Measurements from ENCODE around the gene IQGAP1. TPM values are rescaled to one million over a fixed set of nuclear protein-coding genes. Genes with fewer than 3 reads are reported as not detected.

IQGAP1 gene
- total RNA-seq, 1 experiment from 2014 or later = 106 TPM

DNA sequence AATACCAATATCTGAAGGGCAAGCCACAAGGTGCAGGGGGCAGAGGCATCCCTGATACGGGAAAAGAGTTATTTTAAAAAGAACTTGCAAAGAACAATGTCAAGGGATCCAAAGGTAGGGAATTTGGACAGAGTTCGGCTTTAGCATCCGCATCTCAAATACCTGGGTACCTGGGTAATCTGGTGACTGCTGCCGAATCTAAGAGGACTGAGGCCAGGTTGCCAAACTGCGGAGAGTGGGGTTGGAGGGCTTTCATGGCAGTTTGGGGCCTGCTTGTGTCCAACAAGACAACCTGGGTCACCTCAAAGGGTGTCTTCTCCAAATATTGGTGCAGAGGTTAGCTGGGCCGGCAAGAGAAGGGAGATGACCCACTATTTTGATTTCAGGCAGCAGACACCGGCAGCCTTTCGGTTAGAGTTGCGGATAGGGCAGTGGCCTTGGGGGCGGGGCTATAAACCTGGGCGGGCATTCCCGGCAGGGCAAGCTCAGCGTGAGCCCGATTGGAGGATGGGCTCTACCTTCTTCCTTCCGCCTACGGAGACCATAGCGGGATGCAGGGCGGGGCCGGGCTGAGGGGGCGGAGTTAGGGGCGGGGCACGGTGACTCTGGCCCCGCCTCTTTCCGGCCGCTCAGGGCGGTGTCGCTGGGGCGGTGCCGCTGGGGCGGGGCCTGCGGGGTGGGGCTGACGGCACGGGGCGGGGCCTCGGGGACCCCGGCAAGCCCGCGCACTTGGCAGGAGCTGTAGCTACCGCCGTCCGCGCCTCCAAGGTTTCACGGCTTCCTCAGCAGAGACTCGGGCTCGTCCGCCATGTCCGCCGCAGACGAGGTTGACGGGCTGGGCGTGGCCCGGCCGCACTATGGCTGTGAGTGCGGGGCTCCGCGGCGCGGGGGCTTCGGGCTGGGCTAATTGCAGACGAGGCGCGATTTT, at the start of gene IQGAP1 (continued):
- TF ChIP-seq, protein P1, sequence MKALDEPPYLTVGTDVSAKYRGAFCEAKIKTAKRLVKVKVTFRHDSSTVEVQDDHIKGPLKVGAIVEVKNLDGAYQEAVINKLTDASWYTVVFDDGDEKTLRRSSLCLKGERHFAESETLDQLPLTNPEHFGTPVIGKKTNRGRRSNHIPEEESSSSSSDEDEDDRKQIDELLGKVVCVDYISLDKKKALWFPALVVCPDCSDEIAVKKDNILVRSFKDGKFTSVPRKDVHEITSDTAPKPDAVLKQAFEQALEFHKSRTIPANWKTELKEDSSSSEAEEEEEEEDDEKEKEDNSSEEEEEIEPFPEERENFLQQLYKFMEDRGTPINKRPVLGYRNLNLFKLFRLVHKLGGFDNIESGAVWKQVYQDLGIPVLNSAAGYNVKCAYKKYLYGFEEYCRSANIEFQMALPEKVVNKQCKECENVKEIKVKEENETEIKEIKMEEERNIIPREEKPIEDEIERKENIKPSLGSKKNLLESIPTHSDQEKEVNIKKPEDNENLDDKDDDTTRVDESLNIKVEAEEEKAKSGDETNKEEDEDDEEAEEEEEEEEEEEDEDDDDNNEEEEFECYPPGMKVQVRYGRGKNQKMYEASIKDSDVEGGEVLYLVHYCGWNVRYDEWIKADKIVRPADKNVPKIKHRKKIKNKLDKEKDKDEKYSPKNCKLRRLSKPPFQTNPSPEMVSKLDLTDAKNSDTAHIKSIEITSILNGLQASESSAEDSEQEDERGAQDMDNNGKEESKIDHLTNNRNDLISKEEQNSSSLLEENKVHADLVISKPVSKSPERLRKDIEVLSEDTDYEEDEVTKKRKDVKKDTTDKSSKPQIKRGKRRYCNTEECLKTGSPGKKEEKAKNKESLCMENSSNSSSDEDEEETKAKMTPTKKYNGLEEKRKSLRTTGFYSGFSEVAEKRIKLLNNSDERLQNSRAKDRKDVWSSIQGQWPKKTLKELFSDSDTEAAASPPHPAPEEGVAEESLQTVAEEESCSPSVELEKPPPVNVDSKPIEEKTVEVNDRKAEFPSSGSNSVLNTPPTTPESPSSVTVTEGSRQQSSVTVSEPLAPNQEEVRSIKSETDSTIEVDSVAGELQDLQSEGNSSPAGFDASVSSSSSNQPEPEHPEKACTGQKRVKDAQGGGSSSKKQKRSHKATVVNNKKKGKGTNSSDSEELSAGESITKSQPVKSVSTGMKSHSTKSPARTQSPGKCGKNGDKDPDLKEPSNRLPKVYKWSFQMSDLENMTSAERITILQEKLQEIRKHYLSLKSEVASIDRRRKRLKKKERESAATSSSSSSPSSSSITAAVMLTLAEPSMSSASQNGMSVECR (CRISPR knock-in tag; IDR thresholded peaks at IDR 0.05; ENCODE audit: borderline replicate concordance) = peak; percentile 54; the same call in 1 of the 2 replicates
- TF ChIP-seq NFE2L1 (CRISPR knock-in tag; IDR thresholded peaks at IDR 0.05) = no peak
- TF ChIP-seq, protein P2, sequence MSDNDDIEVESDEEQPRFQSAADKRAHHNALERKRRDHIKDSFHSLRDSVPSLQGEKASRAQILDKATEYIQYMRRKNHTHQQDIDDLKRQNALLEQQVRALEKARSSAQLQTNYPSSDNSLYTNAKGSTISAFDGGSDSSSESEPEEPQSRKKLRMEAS (CRISPR knock-in tag; IDR thresholded peaks at IDR 0.05) = no peak; the same call in 1 of the 2 replicates
- TF ChIP-seq RELA (CRISPR knock-in tag; IDR thresholded peaks at IDR 0.05; ENCODE audit: borderline replicate concordance) = 0 out of 2 replicates have a peak, but pooled peaks have one; percentile 23
- no peak for TF ChIP-seq RORB (CRISPR knock-in tag; IDR thresholded peaks at IDR 0.05)
- peak; percentile 38; the same call in 1 of the 2 replicates for TF ChIP-seq MYBL2 (CRISPR knock-in tag; IDR thresholded peaks at IDR 0.05)
- TF ChIP-seq, protein P3, sequence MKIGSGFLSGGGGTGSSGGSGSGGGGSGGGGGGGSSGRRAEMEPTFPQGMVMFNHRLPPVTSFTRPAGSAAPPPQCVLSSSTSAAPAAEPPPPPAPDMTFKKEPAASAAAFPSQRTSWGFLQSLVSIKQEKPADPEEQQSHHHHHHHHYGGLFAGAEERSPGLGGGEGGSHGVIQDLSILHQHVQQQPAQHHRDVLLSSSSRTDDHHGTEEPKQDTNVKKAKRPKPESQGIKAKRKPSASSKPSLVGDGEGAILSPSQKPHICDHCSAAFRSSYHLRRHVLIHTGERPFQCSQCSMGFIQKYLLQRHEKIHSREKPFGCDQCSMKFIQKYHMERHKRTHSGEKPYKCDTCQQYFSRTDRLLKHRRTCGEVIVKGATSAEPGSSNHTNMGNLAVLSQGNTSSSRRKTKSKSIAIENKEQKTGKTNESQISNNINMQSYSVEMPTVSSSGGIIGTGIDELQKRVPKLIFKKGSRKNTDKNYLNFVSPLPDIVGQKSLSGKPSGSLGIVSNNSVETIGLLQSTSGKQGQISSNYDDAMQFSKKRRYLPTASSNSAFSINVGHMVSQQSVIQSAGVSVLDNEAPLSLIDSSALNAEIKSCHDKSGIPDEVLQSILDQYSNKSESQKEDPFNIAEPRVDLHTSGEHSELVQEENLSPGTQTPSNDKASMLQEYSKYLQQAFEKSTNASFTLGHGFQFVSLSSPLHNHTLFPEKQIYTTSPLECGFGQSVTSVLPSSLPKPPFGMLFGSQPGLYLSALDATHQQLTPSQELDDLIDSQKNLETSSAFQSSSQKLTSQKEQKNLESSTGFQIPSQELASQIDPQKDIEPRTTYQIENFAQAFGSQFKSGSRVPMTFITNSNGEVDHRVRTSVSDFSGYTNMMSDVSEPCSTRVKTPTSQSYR (CRISPR knock-in tag; IDR thresholded peaks at IDR 0.05) = no peak
- no peak for TF ChIP-seq SMAD3 (CRISPR knock-in tag; IDR thresholded peaks at IDR 0.05; ENCODE audit: borderline replicate concordance)
- TF ChIP-seq, protein P4, sequence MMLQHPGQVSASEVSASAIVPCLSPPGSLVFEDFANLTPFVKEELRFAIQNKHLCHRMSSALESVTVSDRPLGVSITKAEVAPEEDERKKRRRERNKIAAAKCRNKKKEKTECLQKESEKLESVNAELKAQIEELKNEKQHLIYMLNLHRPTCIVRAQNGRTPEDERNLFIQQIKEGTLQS (CRISPR knock-in tag; conservative IDR thresholded peaks at IDR 0.05) = no peak
- TF ChIP-seq, protein P5, sequence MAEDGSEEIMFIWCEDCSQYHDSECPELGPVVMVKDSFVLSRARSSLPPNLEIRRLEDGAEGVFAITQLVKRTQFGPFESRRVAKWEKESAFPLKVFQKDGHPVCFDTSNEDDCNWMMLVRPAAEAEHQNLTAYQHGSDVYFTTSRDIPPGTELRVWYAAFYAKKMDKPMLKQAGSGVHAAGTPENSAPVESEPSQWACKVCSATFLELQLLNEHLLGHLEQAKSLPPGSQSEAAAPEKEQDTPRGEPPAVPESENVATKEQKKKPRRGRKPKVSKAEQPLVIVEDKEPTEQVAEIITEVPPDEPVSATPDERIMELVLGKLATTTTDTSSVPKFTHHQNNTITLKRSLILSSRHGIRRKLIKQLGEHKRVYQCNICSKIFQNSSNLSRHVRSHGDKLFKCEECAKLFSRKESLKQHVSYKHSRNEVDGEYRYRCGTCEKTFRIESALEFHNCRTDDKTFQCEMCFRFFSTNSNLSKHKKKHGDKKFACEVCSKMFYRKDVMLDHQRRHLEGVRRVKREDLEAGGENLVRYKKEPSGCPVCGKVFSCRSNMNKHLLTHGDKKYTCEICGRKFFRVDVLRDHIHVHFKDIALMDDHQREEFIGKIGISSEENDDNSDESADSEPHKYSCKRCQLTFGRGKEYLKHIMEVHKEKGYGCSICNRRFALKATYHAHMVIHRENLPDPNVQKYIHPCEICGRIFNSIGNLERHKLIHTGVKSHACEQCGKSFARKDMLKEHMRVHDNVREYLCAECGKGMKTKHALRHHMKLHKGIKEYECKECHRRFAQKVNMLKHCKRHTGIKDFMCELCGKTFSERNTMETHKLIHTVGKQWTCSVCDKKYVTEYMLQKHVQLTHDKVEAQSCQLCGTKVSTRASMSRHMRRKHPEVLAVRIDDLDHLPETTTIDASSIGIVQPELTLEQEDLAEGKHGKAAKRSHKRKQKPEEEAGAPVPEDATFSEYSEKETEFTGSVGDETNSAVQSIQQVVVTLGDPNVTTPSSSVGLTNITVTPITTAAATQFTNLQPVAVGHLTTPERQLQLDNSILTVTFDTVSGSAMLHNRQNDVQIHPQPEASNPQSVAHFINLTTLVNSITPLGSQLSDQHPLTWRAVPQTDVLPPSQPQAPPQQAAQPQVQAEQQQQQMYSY (CRISPR knock-in tag; IDR thresholded peaks at IDR 0.05) = no peak
- TF ChIP-seq ETV6 (CRISPR knock-in tag; IDR thresholded peaks at IDR 0.05) = peak; percentile 26; the same call in 1 of the 2 replicates
- TF ChIP-seq, protein P6, sequence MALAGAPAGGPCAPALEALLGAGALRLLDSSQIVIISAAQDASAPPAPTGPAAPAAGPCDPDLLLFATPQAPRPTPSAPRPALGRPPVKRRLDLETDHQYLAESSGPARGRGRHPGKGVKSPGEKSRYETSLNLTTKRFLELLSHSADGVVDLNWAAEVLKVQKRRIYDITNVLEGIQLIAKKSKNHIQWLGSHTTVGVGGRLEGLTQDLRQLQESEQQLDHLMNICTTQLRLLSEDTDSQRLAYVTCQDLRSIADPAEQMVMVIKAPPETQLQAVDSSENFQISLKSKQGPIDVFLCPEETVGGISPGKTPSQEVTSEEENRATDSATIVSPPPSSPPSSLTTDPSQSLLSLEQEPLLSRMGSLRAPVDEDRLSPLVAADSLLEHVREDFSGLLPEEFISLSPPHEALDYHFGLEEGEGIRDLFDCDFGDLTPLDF (CRISPR knock-in tag; IDR thresholded peaks at IDR 0.05) = no peak
- no peak for TF ChIP-seq OVOL2 (CRISPR knock-in tag; IDR thresholded peaks at IDR 0.05; ENCODE audit: borderline replicate concordance)
- TF ChIP-seq TP53 (CRISPR knock-in tag; IDR thresholded peaks at IDR 0.05) = no peak
- TF ChIP-seq NFATC4 (CRISPR knock-in tag; IDR thresholded peaks at IDR 0.05) = no peak
- no peak for TF ChIP-seq JAZF1 (CRISPR knock-in tag; IDR thresholded peaks at IDR 0.05)
- peak; percentile 73 for TF ChIP-seq SP1 (CRISPR knock-in tag; conservative IDR thresholded peaks at IDR 0.05)
- 0 out of 2 replicates have a peak, but pooled peaks have one; percentile 23 for TF ChIP-seq CBFB (CRISPR knock-in tag; IDR thresholded peaks at IDR 0.05; ENCODE audit: low read depth)
- no peak for TF ChIP-seq MXD4 (CRISPR knock-in tag; IDR thresholded peaks at IDR 0.05; ENCODE audit: borderline replicate concordance)
- TF ChIP-seq ZNF263 (CRISPR knock-in tag; IDR thresholded peaks at IDR 0.05; ENCODE audit: low read depth) = no peak
- TF ChIP-seq, protein P7, sequence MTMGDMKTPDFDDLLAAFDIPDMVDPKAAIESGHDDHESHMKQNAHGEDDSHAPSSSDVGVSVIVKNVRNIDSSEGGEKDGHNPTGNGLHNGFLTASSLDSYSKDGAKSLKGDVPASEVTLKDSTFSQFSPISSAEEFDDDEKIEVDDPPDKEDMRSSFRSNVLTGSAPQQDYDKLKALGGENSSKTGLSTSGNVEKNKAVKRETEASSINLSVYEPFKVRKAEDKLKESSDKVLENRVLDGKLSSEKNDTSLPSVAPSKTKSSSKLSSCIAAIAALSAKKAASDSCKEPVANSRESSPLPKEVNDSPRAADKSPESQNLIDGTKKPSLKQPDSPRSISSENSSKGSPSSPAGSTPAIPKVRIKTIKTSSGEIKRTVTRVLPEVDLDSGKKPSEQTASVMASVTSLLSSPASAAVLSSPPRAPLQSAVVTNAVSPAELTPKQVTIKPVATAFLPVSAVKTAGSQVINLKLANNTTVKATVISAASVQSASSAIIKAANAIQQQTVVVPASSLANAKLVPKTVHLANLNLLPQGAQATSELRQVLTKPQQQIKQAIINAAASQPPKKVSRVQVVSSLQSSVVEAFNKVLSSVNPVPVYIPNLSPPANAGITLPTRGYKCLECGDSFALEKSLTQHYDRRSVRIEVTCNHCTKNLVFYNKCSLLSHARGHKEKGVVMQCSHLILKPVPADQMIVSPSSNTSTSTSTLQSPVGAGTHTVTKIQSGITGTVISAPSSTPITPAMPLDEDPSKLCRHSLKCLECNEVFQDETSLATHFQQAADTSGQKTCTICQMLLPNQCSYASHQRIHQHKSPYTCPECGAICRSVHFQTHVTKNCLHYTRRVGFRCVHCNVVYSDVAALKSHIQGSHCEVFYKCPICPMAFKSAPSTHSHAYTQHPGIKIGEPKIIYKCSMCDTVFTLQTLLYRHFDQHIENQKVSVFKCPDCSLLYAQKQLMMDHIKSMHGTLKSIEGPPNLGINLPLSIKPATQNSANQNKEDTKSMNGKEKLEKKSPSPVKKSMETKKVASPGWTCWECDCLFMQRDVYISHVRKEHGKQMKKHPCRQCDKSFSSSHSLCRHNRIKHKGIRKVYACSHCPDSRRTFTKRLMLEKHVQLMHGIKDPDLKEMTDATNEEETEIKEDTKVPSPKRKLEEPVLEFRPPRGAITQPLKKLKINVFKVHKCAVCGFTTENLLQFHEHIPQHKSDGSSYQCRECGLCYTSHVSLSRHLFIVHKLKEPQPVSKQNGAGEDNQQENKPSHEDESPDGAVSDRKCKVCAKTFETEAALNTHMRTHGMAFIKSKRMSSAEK (CRISPR knock-in tag; IDR thresholded peaks at IDR 0.05; ENCODE audit: borderline replicate concordance) = no peak

Measured in WTC11 (cell line).